Upper lobe of right lung (tissue), 1 donor: ENCODE measurements around the gene TMEM151B. TPM values are rescaled to one million over a fixed set of nuclear protein-coding genes. Genes with fewer than 3 reads are reported as not detected.
"Not testable (repeated sequence)": the region's sequence is repeated elsewhere in the genome, so short reads cannot be mapped to it uniquely, and the experiment has no call there.

ENCODE experiments used
- ATAC-seq: fragments of 200-7000 bp; cut with Tn5 transposase; one replicate; pipeline ENCODE4 v1.9.1; 2020; ENCODE audit warnings: mild to moderate bottlenecking, moderate library complexity
- DNase-seq: peaks from one replicate; pipeline ENCODE4 v3.0.0-alpha.2; 2020
- H3K27ac ChIP-seq: fragments of 200-600 bp; one replicate; pipeline ENCODE4 v1.8.0; 2022
- H3K27me3 ChIP-seq: fragments of 200-600 bp; one replicate; pipeline ENCODE4 v1.8.0; 2022; ENCODE audit warnings: mild to moderate bottlenecking
- H3K36me3 ChIP-seq: fragments of 200-600 bp; one replicate; pipeline ENCODE4 v1.8.0; 2022
- H3K4me1 ChIP-seq: fragments of 200-600 bp; one replicate; pipeline ENCODE4 v1.8.0; 2022
- H3K4me3 ChIP-seq: fragments of 200-600 bp; one replicate; pipeline ENCODE4 v1.8.0; 2022; ENCODE audit warnings: mild to moderate bottlenecking
- H3K9me3 ChIP-seq: fragments of 200-600 bp; one replicate; pipeline ENCODE4 v1.8.0; 2022
- CTCF ChIP-seq: fragments of 200-600 bp; IDR thresholded peaks from one replicate; pipeline ENCODE4 v1.8.0; 2022; ENCODE audit warnings: antibody characterized with exemption
- intact Hi-C: fragments of 100-400 bp; cut with DNase I; formaldehyde crosslinking; loops from one replicate; pipeline ENCODE4 v1.11.0; 2022
- total RNA-seq: library from RNA; stranded (reverse); fragmentation: NEBNext Ultra II Directional; extraction: Animal tissue kit (Norgen Biotek cat#: 25700); gene quantifications from one replicate; pipeline ENCODE4 v1.2.1, GENCODE V29; 2021
- donor health status: DM: no; HTN: yes; CAD: no; lungs with severe emphysema.

Gene TMEM151B
- total RNA-seq, 1 donor from 2014 or later: not detected

- Histone ChIP-seq H3K27ac (peak within 1 kb of the TSS; percentile 87), H3K36me3 (peaks cover 30% of the 10 kb centered on the region), H3K27me3 (no peaks in the 10 kb centered on the region), H3K4me1 (peaks cover 7% of the 10 kb centered on the region), H3K4me3 (peak within 1 kb of the TSS; percentile 100), H3K9me3 (no peaks in the 10 kb centered on the region)
- ATAC-seq: peak; percentile 99
- intact Hi-C loops: no loop called here
- peak; percentile 94 for DNase-seq
- peak; percentile 100 for TF ChIP-seq CTCF
These were observed 42.9 kb downstream of the TMEM151B start, which contains the start of gene AARS2 for GRCh38 chr6:44312901-44313788. Gene AARS2, minus strand, starts transcription at chr6:44313347. Its CDS starts 24 bp downstream, at chr6:44313323.

GRCh38 chr6:44314657-44315056 lies 44.4 kb downstream of the TMEM151B start:
- H3K36me3 ChIP-seq: peaks cover 16% of the 10 kb centered on the region
- H3K4me1 ChIP-seq, DNase-seq, H3K9me3 ChIP-seq, ATAC-seq, intact Hi-C loops, H3K4me3 ChIP-seq, H3K27me3 ChIP-seq, H3K27ac ChIP-seq: not testable (repeated sequence)

- no peak for TF ChIP-seq CTCF
- Histone ChIP-seq H3K27ac (no peak overlapping the region), H3K4me1 (peaks cover 7% of the 10 kb centered on the region), H3K4me3 (no peak overlapping the region), H3K36me3 (peaks cover 7% of the 10 kb centered on the region), H3K9me3 (no peaks in the 10 kb centered on the region), H3K27me3 (peaks cover 9% of the 10 kb centered on the region)
- no peak for DNase-seq
- peak; percentile 37 for ATAC-seq
- intact Hi-C loops: no loop called here
These were observed 45.3 kb downstream of the TMEM151B start for GRCh38 chr6:44315516-44315915.

- no peak for TF ChIP-seq CTCF
- DNase-seq (no peak), ATAC-seq (no peak)
- H3K4me1 ChIP-seq: peaks cover 7% of the 10 kb centered on the region
- H3K27me3 ChIP-seq: peaks cover 9% of the 10 kb centered on the region
- H3K27ac ChIP-seq: no peak overlapping the region
- H3K9me3 ChIP-seq: no peaks in the 10 kb centered on the region
- intact Hi-C loops: no loop called here
- peaks cover 3% of the 10 kb centered on the region for H3K36me3 ChIP-seq
- no peak overlapping the region for H3K4me3 ChIP-seq
These were observed 45.7 kb downstream of the TMEM151B start for GRCh38 chr6:44315951-44316350.

GRCh38 chr6:44316481-44316880 lies 46.2 kb downstream of the TMEM151B start:
- H3K27me3 ChIP-seq: peaks cover 9% of the 10 kb centered on the region
- H3K9me3 ChIP-seq: no peaks in the 10 kb centered on the region
- ATAC-seq: peak; percentile 35
- intact Hi-C loops: no loop called here
- DNase-seq: no peak
- H3K4me3 ChIP-seq: no peak overlapping the region
- no peaks in the 10 kb centered on the region for H3K36me3 ChIP-seq
- no peak overlapping the region for H3K27ac ChIP-seq
- TF ChIP-seq CTCF: no peak
- H3K4me1 ChIP-seq: peaks cover 7% of the 10 kb centered on the region

- DNase-seq, intact Hi-C loops, H3K9me3 ChIP-seq, H3K27me3 ChIP-seq, H3K4me1 ChIP-seq, H3K36me3 ChIP-seq, H3K4me3 ChIP-seq, H3K27ac ChIP-seq, ATAC-seq: not testable (repeated sequence)
These were observed 46.9 kb downstream of the TMEM151B start for GRCh38 chr6:44317136-44317631.
